ENCODE measurements around the gene GSTM2.

GRCh38 chr1:109635862-109636200 lies 32.0 kb upstream of the GSTM2 start:
- TF ChIP-seq ZFX (IDR thresholded peaks at IDR 0.05) (no peak), CTCF (conservative IDR thresholded peaks at IDR 0.05) (no peak)

Measured in C4-2B (cell line).